HUES48 (cell line): ENCODE measurements around the gene ASB16.
A peak's percentile ranks its signal among the peaks of the same experiment; 100 is the strongest.

ENCODE experiments used
- H3K27ac ChIP-seq: one replicate; pipeline ENCODE4 v1.7.0; 2013; ENCODE audit warnings: low read depth, low read length, inconsistent platforms
- H3K27me3 ChIP-seq: 2 replicates; pipeline ENCODE4 v1.6.1; 2013; ENCODE audit warnings: mild to moderate bottlenecking, low read length; ENCODE audit not compliant: control insufficient read depth, insufficient read depth
- H3K36me3 ChIP-seq: 2 replicates; pipeline ENCODE4 v1.6.1; 2013; ENCODE audit warnings: low read length; ENCODE audit not compliant: control insufficient read depth, insufficient read depth
- H3K4me1 ChIP-seq: 2 replicates; pipeline ENCODE4 v1.6.1; 2013; ENCODE audit warnings: mild to moderate bottlenecking, low read length; ENCODE audit not compliant: control insufficient read depth, insufficient read depth
- H3K4me3 ChIP-seq: 2 replicates; pipeline ENCODE4 v1.5.1; 2013; ENCODE audit warnings: mild to moderate bottlenecking, low read depth, low read length
- H3K9ac ChIP-seq: 2 replicates; pipeline ENCODE4 v1.6.1; 2013; ENCODE audit warnings: mild to moderate bottlenecking, low read depth, low read length, moderate library complexity
- H3K9me3 ChIP-seq: 2 replicates; pipeline ENCODE4 v1.6.1; 2013; ENCODE audit warnings: low read length; ENCODE audit not compliant: control insufficient read depth, insufficient read depth

The ASB16 gene

GRCh38 chr17:44220213-44221083, 49.9 kb downstream of the ASB16 start:
- peaks cover 16% of the 10 kb centered on the region for H3K4me1 ChIP-seq
- 0 out of 2 replicates have a peak, but pooled peaks cover 6% of the 10 kb centered on the region for H3K27me3 ChIP-seq
- no peaks in the 10 kb centered on the region for H3K9me3 ChIP-seq
- H3K27ac ChIP-seq, result peak overlapping the region; percentile 95
- H3K9ac ChIP-seq, result peak overlapping the region; percentile 95
- H3K36me3 ChIP-seq, result peaks cover 25% of the 10 kb centered on the region
- H3K4me3 ChIP-seq, result peak overlapping the region; percentile 87

GRCh38 chr17:44221084-44221861, 50.8 kb downstream of the ASB16 start:
- Histone ChIP-seq H3K4me3 (peak overlapping the region; percentile 87), H3K4me1 (peaks cover 16% of the 10 kb centered on the region), H3K9ac (peak overlapping the region; percentile 95; the same call in 1 of the 2 replicates), H3K9me3 (no peaks in the 10 kb centered on the region), H3K36me3 (peaks cover 17% of the 10 kb centered on the region), H3K27me3 (0 out of 2 replicates have a peak, but pooled peaks cover 6% of the 10 kb centered on the region), H3K27ac (peak overlapping the region; percentile 95)

- Histone ChIP-seq H3K36me3 (peaks cover 11% of the 10 kb centered on the region), H3K4me3 (peak overlapping the region; percentile 87), H3K9ac (no peak overlapping the region), H3K4me1 (peaks cover 16% of the 10 kb centered on the region), H3K9me3 (no peaks in the 10 kb centered on the region), H3K27ac (peak overlapping the region; percentile 95), H3K27me3 (0 out of 2 replicates have a peak, but pooled peaks cover 6% of the 10 kb centered on the region)
Observed at GRCh38 chr17:44221862-44222111, 51.3 kb downstream of the ASB16 start.

GRCh38 chr17:44222112-44222869, 51.8 kb downstream of the ASB16 start:
- H3K4me1 ChIP-seq, result peaks cover 16% of the 10 kb centered on the region
- 0 out of 2 replicates have a peak, but pooled peaks cover 6% of the 10 kb centered on the region for H3K27me3 ChIP-seq
- peaks cover 6% of the 10 kb centered on the region; the same call in 1 of the 2 replicates for H3K36me3 ChIP-seq
- H3K9ac ChIP-seq, result no peak overlapping the region
- H3K27ac ChIP-seq, result peak overlapping the region; percentile 95
- H3K9me3 ChIP-seq, result no peaks in the 10 kb centered on the region
- H3K4me3 ChIP-seq, result peak overlapping the region; percentile 87

GRCh38 chr17:44223541-44224071, 53.1 kb downstream of the ASB16 start:
- H3K9ac ChIP-seq, result no peak overlapping the region
- H3K27ac ChIP-seq, result no peak overlapping the region
- no peak overlapping the region for H3K4me3 ChIP-seq
- H3K9me3 ChIP-seq, result no peaks in the 10 kb centered on the region
- H3K36me3 ChIP-seq, result no peaks in the 10 kb centered on the region
- H3K27me3 ChIP-seq, result 0 out of 2 replicates have a peak, but pooled peaks cover 6% of the 10 kb centered on the region
- H3K4me1 ChIP-seq, result 0 out of 2 replicates have a peak, but pooled peaks cover 8% of the 10 kb centered on the region
